H1 (cell line): ENCODE measurements around the gene FHAD1. TPM values are rescaled to one million over a fixed set of nuclear protein-coding genes. Genes with fewer than 3 reads are reported as not detected.

Experiments used
- BACH1 ChIP-seq: IDR thresholded peaks from 2 replicates; pipeline ENCODE4 v1.6.1; 2012; ENCODE audit warnings: low read length, improper control_type of control experiment
- CREB1 ChIP-seq: IDR thresholded peaks from 2 replicates; pipeline ENCODE4 v1.6.1; 2012; ENCODE audit warnings: inconsistent platforms
- EGR1 ChIP-seq: IDR thresholded peaks from 2 replicates; pipeline ENCODE4 v1.6.1; 2011; ENCODE audit warnings: low read depth, low read length, borderline replicate concordance
- HDAC2 ChIP-seq, 2 experiments: fragments of 300-600 bp in 1 of 2; sonication (generic) in 1 of 2; IDR thresholded peaks; 2 replicates each; pipeline ENCODE4 v1.6.1; 2011 to 2012; ENCODE audit warnings: low read depth in 2 of 2, low read length in 2 of 2, mild to moderate bottlenecking in 2 of 2, moderate library complexity in 2 of 2, borderline replicate concordance in 1 of 2, inconsistent platforms in 1 of 2
- TAF1 ChIP-seq: IDR thresholded peaks from 2 replicates; pipeline ENCODE4 v1.6.1; 2011; ENCODE audit warnings: mild to moderate bottlenecking, low read depth, low read length
- polyA plus RNA-seq, 7 experiments: library from polyadenylated mRNA; depleted of rRNA in 3 of 7; stranded (reverse) in 5 of 7; unstranded in 2 of 7; fragments of >200 nt in 5 of 7; fragments of 200-250 nt in 2 of 7; gene quantifications; 1 replicate in 5 of 7; 2 replicates in 1 of 7; 4 replicates in 1 of 7; pipeline versions ENCODE4 v1.2.1 to v1.2.3, GENCODE V29; 2011 to 2013; ENCODE audit warnings: missing spikeins in 2 of 7, mixed read lengths in 2 of 7
- total RNA-seq: library from RNA; stranded (reverse); fragmentation: NEBNext Ultra II Directional; extraction: Animal tissue kit (Norgen Biotek cat#: 25700); gene quantifications from 2 replicates; pipeline ENCODE4 v1.2.1, GENCODE V29; 2021

FHAD1 gene
- total and polyA plus RNA-seq, 2 of the 8 experiments (the other 6 are each of a cell fraction or from before 2014, with no cell fraction given) = 0.39 to 0.69 TPM

DNA sequence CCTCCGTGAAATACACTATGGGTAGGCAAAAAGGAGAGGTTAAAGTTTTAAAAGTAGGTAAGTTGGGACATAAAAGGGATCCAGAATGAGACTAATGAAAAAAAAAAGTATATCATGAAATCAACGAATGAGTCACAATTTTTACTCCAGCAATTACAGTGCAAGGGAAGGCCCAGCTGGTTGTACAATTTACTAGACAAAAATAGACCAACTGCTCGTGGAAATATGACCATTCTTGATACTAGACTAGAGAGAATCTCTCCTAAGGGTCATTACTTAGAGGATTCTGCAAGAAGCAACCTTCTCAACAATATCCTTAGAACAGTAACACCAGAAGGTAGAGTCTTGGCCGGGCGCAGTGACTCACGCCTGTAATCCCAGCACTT lies 107.5 kb downstream of the FHAD1 start (continued):
- TF ChIP-seq BACH1 (no peak), CREB1 (no peak), TAF1 (no peak), EGR1 (no peak), HDAC2 (IDR thresholded peaks at IDR 0.05; ENCODE audit: borderline replicate concordance in 1 of 2, low read depth in 2 of 2, low read length in 2 of 2) (no peak)
